Parietal lobe (tissue), 1 donor: Measurements from ENCODE around the gene PPIG. TPM values are rescaled to one million over a fixed set of nuclear protein-coding genes. Genes with fewer than 3 reads are reported as not detected.

ENCODE experiments used
- total RNA-seq: library from RNA; depleted of rRNA; stranded (reverse); fragments of >200 nt; gene quantifications from one replicate; pipeline ENCODE4 v1.2.3, GENCODE V29; 2014

PPIG gene
- total RNA-seq, result 49.5 TPM

GRCh38 chr2:169584005-169584877 is at the start of gene PPIG:
Gene PPIG, plus strand, starts transcription at chr2:169584351. Its CDS starts 19,691 bp downstream, at chr2:169604042.

GRCh38 chr2:169573160-169573973 is 10.8 kb upstream of the PPIG start, which contains the start of gene FASTKD1:
Gene FASTKD1, minus strand, starts transcription at chr2:169573865. Its CDS starts 1,836 bp downstream, at chr2:169572029.

Other genes starting within 250 kb of the PPIG start
- 1.3 TPM for gene LRP2, start 221.8 kb upstream of the PPIG start, total RNA-seq
- gene BBS5, start 104.9 kb upstream of the PPIG start, total RNA-seq, result 21.9 TPM
- 2.8 TPM for gene KLHL41, start 74.6 kb upstream of the PPIG start, total RNA-seq
- 77.6 TPM for gene FASTKD1, start 10.5 kb upstream of the PPIG start, total RNA-seq
- 2.2 TPM for gene CFAP210, start 110.1 kb downstream of the PPIG start, total RNA-seq
- gene PHOSPHO2, start 110.1 kb downstream of the PPIG start, total RNA-seq, result 21.3 TPM
- 178 TPM for gene KLHL23, start 149.5 kb downstream of the PPIG start, total RNA-seq
- 85.1 TPM for gene SSB, start 214.5 kb downstream of the PPIG start, total RNA-seq
- gene METTL5, start 240.6 kb downstream of the PPIG start, total RNA-seq, result 43.2 TPM
- 168 TPM for gene UBR3, start 243.1 kb downstream of the PPIG start, total RNA-seq